Measurements from ENCODE around the gene ZEB1.

- no peak for TF ChIP-seq POLR2A (IDR thresholded peaks at IDR 0.05)
- TF ChIP-seq, protein P1, sequence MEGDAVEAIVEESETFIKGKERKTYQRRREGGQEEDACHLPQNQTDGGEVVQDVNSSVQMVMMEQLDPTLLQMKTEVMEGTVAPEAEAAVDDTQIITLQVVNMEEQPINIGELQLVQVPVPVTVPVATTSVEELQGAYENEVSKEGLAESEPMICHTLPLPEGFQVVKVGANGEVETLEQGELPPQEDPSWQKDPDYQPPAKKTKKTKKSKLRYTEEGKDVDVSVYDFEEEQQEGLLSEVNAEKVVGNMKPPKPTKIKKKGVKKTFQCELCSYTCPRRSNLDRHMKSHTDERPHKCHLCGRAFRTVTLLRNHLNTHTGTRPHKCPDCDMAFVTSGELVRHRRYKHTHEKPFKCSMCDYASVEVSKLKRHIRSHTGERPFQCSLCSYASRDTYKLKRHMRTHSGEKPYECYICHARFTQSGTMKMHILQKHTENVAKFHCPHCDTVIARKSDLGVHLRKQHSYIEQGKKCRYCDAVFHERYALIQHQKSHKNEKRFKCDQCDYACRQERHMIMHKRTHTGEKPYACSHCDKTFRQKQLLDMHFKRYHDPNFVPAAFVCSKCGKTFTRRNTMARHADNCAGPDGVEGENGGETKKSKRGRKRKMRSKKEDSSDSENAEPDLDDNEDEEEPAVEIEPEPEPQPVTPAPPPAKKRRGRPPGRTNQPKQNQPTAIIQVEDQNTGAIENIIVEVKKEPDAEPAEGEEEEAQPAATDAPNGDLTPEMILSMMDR (IDR thresholded peaks at IDR 0.05), result peak in 4 of 6 experiments; percentile 41 to 64 (median 58)
Observed at GRCh38 chr10:31490858-31491504, 172.0 kb downstream of the ZEB1 start.
